ENCODE results near the gene MARCHF3. TPM values are rescaled to one million over a fixed set of nuclear protein-coding genes. Genes with fewer than 3 reads are reported as not detected.

MARCHF3 gene
- total and polyA plus RNA-seq, 2 of the 13 experiments (the other 11 are each of a cell fraction or from before 2014, with no cell fraction given) = 4.8 to 11.9 TPM

- ChIA-PET POLR2A (no interaction called here), CTCF (ENCODE audit: low intra/inter-chr PET ratio, low total read pairs) (no interaction called here)
- H3K27ac ChIP-seq (ENCODE audit: extremely low read length, insufficient read depth, low read length) = no peak overlapping the region
- H3K79me2 ChIP-seq (ENCODE audit: insufficient read depth, low read length) = no peaks in the 10 kb centered on the region
- H3K9ac ChIP-seq (ENCODE audit: insufficient read depth, low read depth, low read length) = no peak overlapping the region
- no peaks in the 10 kb centered on the region for H4K20me1 ChIP-seq (ENCODE audit: insufficient read depth, low read length)
- DNase-seq (ENCODE audit: low spot score) (no peak), ATAC-seq (no peak), FAIRE-seq (no peak)
- H3K36me3 ChIP-seq (replicated peaks in 1 of 2; ENCODE audit: control insufficient read depth in 1 of 2, insufficient read depth in 2 of 2, low read length in 2 of 2) = peaks cover 0 to 5% of the 10 kb centered on the region in 2 experiments; a peak in 2 of 5 replicates
- no peaks in the 10 kb centered on the region for H3K9me3 ChIP-seq (ENCODE audit: low read length)
- no peaks in the 10 kb centered on the region for H3K4me1 ChIP-seq (ENCODE audit: insufficient read depth, low read length)
- 86% methylated on average over 3 of the region's 3 CpGs for WGBS (ENCODE audit: low lambda C conversion rate)
- H3K4me2 ChIP-seq (ENCODE audit: low read depth, low read length) = no peak overlapping the region
- intact Hi-C loops (cut with micrococcal nuclease; ENCODE audit: unreplicated experiment) (no loop called here), in situ Hi-C loops (cut with HindIII; ENCODE audit: extremely low pct_ligation_motif_present, low pct_unique_long_range_greater_than_20kb) (no loop called here)
- H3K27me3 ChIP-seq (ENCODE audit: control insufficient read depth in 1 of 2, insufficient read depth in 2 of 2, low read length in 2 of 2) = no peaks in the 10 kb centered on the region
- no peak overlapping the region for H3K4me3 ChIP-seq (replicated peaks in 1 of 3; ENCODE audit: insufficient read depth in 1 of 3, low read depth in 2 of 3, low read length in 3 of 3)
- no TSS peak for BruUV-seq (replicated peaks)
- no peak overlapping the region for H2AFZ ChIP-seq (ENCODE audit: low read length)
- no peak for TF ChIP-seq ZNF441 (CRISPR knock-in tag; IDR thresholded peaks at IDR 0.05; ENCODE audit: borderline replicate concordance)
- no peak for TF ChIP-seq FOSL1 (CRISPR knock-in tag; IDR thresholded peaks at IDR 0.05; ENCODE audit: borderline replicate concordance)
- no peak for TF ChIP-seq ZBTB37 (CRISPR knock-in tag; IDR thresholded peaks at IDR 0.05)
- TF ChIP-seq ISL2 (CRISPR knock-in tag; IDR thresholded peaks at IDR 0.05) = no peak
Measured at GRCh38 chr5:126918615-126918957, 111.8 kb downstream of the MARCHF3 start.

DNA sequence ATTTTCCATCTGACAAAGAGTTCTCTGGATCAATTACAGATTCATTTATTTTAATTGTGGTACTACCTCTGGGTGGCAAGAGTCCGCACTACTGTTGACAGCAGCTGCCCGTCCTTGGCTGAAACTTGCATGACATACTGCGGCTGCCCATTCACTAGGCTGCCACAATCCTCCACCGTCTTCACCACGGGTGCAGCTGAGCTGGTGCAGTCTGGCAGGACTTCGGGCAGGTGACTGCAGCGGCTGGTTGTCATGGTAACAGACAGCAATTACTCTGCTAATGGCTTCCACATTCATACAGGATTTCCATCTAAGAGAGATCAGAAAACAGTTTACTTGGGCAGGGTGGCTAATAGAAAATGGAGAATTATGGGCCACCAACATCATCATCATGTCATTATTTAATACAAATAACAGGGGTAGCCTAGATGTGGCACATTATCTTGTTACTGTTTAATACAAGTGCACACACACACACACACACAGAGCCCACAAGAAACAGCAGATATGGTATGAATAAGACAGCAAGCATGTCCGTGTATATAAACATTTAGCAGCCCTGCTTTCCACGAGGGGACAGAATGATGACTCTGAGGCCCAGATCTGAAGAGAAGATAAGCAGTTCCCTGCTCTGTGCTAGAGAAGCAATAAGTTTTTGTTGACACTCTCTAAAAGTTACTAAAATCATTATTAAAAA, 112.3 kb downstream of the MARCHF3 start:
- ChIA-PET POLR2A (no interaction called here), CTCF (ENCODE audit: low intra/inter-chr PET ratio, low total read pairs) (no interaction called here)
- ATAC-seq (no peak), FAIRE-seq (no peak), DNase-seq (ENCODE audit: low spot score) (no peak)
- H4K20me1 ChIP-seq (ENCODE audit: insufficient read depth, low read length) = no peaks in the 10 kb centered on the region
- in situ Hi-C loops (cut with HindIII; ENCODE audit: extremely low pct_ligation_motif_present, low pct_unique_long_range_greater_than_20kb) = no loop called here
- no peaks in the 10 kb centered on the region for H3K4me1 ChIP-seq (ENCODE audit: insufficient read depth, low read length)
- H3K4me3 ChIP-seq (replicated peaks in 1 of 3; ENCODE audit: insufficient read depth in 1 of 3, low read depth in 2 of 3, low read length in 3 of 3) = no peak overlapping the region
- H3K36me3 ChIP-seq (replicated peaks in 1 of 2; ENCODE audit: control insufficient read depth in 1 of 2, insufficient read depth in 2 of 2, low read length in 2 of 2) = peaks cover 0 to 7% of the 10 kb centered on the region in 2 experiments; a peak in 2 of 5 replicates
- intact Hi-C loops (cut with micrococcal nuclease; ENCODE audit: unreplicated experiment) = no loop called here
- no peaks in the 10 kb centered on the region for H3K27me3 ChIP-seq (ENCODE audit: control insufficient read depth in 1 of 2, insufficient read depth in 2 of 2, low read length in 2 of 2)
- no peak overlapping the region for H3K9ac ChIP-seq (ENCODE audit: insufficient read depth, low read depth, low read length)
- H3K9me3 ChIP-seq (ENCODE audit: low read length) = no peaks in the 10 kb centered on the region
- H3K79me2 ChIP-seq (ENCODE audit: insufficient read depth, low read length) = no peaks in the 10 kb centered on the region
- no TSS peak for BruUV-seq (replicated peaks)
- no peak overlapping the region for H2AFZ ChIP-seq (ENCODE audit: low read length)
- H3K27ac ChIP-seq (ENCODE audit: extremely low read length, insufficient read depth, low read length) = no peak overlapping the region
- no peak overlapping the region for H3K4me2 ChIP-seq (ENCODE audit: low read depth, low read length)
- 82% methylated on average over 9 of the region's 9 CpGs for WGBS (ENCODE audit: low lambda C conversion rate)
- TF ChIP-seq ZNF720 (CRISPR knock-in tag; IDR thresholded peaks at IDR 0.05) = no peak
- no peak for TF ChIP-seq NRL (CRISPR knock-in tag; IDR thresholded peaks at IDR 0.05; ENCODE audit: borderline replicate concordance)
- TF ChIP-seq RFX3 (CRISPR knock-in tag; IDR thresholded peaks at IDR 0.05) = 0 out of 2 replicates have a peak, but pooled peaks have one; percentile 25
- no peak for TF ChIP-seq ZEB1 (IDR thresholded peaks at IDR 0.05; ENCODE audit: insufficient replicate concordance, low read depth)
- TF ChIP-seq, protein P1, sequence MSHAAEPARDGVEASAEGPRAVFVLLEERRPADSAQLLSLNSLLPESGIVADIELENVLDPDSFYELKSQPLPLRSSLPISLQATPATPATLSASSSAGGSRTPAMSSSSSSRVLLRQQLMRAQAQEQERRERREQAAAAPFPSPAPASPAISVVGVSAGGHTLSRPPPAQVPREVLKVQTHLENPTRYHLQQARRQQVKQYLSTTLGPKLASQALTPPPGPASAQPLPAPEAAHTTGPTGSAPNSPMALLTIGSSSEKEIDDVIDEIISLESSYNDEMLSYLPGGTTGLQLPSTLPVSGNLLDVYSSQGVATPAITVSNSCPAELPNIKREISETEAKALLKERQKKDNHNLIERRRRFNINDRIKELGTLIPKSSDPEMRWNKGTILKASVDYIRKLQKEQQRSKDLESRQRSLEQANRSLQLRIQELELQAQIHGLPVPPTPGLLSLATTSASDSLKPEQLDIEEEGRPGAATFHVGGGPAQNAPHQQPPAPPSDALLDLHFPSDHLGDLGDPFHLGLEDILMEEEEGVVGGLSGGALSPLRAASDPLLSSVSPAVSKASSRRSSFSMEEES (CRISPR knock-in tag; IDR thresholded peaks at IDR 0.05) = no peak
- no peak for TF ChIP-seq ZNF552 (CRISPR knock-in tag; IDR thresholded peaks at IDR 0.05; ENCODE audit: borderline replicate concordance)
- TF ChIP-seq ZNF383 (CRISPR knock-in tag; IDR thresholded peaks at IDR 0.05; ENCODE audit: borderline replicate concordance) = no peak
- TF ChIP-seq, protein P2, sequence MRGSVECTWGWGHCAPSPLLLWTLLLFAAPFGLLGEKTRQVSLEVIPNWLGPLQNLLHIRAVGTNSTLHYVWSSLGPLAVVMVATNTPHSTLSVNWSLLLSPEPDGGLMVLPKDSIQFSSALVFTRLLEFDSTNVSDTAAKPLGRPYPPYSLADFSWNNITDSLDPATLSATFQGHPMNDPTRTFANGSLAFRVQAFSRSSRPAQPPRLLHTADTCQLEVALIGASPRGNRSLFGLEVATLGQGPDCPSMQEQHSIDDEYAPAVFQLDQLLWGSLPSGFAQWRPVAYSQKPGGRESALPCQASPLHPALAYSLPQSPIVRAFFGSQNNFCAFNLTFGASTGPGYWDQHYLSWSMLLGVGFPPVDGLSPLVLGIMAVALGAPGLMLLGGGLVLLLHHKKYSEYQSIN (CRISPR knock-in tag; IDR thresholded peaks at IDR 0.05; ENCODE audit: borderline replicate concordance) = no peak
- no peak for TF ChIP-seq MZF1 (CRISPR knock-in tag; IDR thresholded peaks at IDR 0.05; ENCODE audit: borderline replicate concordance)
- TF ChIP-seq KLF15 (CRISPR knock-in tag; IDR thresholded peaks at IDR 0.05; ENCODE audit: borderline replicate concordance) = no peak
- TF ChIP-seq TSC22D2 (CRISPR knock-in tag; IDR thresholded peaks at IDR 0.05; ENCODE audit: borderline replicate concordance) = no peak
